ENCODE results near the gene PSPH.

DNA sequence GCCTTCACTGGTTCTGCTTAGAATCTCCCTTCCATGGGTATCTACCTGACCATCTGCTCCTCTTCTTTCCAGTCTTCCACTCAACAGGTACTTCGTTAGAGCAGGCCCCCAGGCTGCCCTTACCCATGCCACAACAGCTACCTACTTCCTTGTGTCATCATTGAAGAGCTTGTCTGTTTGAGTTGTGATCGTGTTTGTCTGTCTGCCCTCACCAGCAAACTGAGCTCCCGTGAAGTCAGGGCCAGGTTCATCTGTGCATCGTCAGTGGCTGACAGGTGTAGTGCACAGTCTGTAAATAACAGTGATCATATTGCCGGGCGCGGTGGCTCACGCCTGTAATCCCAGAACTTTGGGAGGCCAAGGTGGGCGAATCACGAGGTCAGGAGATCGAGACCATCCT lies 81.9 kb downstream of the PSPH start:
- TF ChIP-seq, protein P1, sequence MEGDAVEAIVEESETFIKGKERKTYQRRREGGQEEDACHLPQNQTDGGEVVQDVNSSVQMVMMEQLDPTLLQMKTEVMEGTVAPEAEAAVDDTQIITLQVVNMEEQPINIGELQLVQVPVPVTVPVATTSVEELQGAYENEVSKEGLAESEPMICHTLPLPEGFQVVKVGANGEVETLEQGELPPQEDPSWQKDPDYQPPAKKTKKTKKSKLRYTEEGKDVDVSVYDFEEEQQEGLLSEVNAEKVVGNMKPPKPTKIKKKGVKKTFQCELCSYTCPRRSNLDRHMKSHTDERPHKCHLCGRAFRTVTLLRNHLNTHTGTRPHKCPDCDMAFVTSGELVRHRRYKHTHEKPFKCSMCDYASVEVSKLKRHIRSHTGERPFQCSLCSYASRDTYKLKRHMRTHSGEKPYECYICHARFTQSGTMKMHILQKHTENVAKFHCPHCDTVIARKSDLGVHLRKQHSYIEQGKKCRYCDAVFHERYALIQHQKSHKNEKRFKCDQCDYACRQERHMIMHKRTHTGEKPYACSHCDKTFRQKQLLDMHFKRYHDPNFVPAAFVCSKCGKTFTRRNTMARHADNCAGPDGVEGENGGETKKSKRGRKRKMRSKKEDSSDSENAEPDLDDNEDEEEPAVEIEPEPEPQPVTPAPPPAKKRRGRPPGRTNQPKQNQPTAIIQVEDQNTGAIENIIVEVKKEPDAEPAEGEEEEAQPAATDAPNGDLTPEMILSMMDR (IDR thresholded peaks at IDR 0.05; ENCODE audit: extremely low read depth in 1 of 2, insufficient read depth in 1 of 2, low read depth in 1 of 2, low read length in 2 of 2) = no peak
- no peak for TF ChIP-seq EZH2 (IDR thresholded peaks at IDR 0.05; ENCODE audit: borderline replicate concordance, low read depth, low read length, severe bottlenecking)
- TF ChIP-seq POLR2A (IDR thresholded peaks at IDR 0.05; ENCODE audit: low read depth, low read length) = no peak
- no peak for TF ChIP-seq POLR2AphosphoS5 (IDR thresholded peaks at IDR 0.05; ENCODE audit: insufficient read depth, low read depth, low read length)
- TF ChIP-seq JUN (IDR thresholded peaks at IDR 0.05; ENCODE audit: borderline replicate concordance, insufficient read depth, insufficient read length, low read depth) = no peak
- TF ChIP-seq FOS (IDR thresholded peaks at IDR 0.05; ENCODE audit: borderline replicate concordance, insufficient read depth, low read length) = no peak

Measured in endothelial cell of umbilical vein (primary cell).